Upper lobe of left lung (tissue), 4 donors: ENCODE measurements around the gene USP15.

Source experiments
- CTCF ChIP-seq, 6 experiments: fragments of 450-650 bp in 4 of 6; fragments of 200-600 bp in 2 of 6; sonication (generic) in 2 of 6; IDR thresholded peaks; one replicate each; pipeline ENCODE4 v1.5.1; 2016 to 2019; ENCODE audit warnings: antibody characterized with exemption in 6 of 6
- EP300 ChIP-seq, 4 donors: sonication (generic); formaldehyde crosslinking; IDR thresholded peaks; one replicate each; pipeline ENCODE4 v1.5.1; 2017; ENCODE audit warnings: antibody characterized with exemption in 4 of 4, control low read depth in 2 of 4
- POLR2A ChIP-seq, 4 donors: fragments of 450-650 bp; IDR thresholded peaks; one replicate each; pipeline ENCODE4 v1.5.1; 2016 to 2017; ENCODE audit warnings: antibody characterized with exemption in 4 of 4, mild to moderate bottlenecking in 2 of 4
- POLR2AphosphoS5 ChIP-seq, 2 donors: sonication (generic); formaldehyde crosslinking; IDR thresholded peaks; one replicate each; pipeline ENCODE4 v1.5.1; 2017; ENCODE audit warnings: antibody characterized with exemption in 2 of 2

- no peak for TF ChIP-seq EP300 (IDR thresholded peaks at IDR 0.05)
- no peak for TF ChIP-seq CTCF (IDR thresholded peaks at IDR 0.05)
- TF ChIP-seq POLR2A (IDR thresholded peaks at IDR 0.05), result no peak
- TF ChIP-seq POLR2AphosphoS5 (IDR thresholded peaks at IDR 0.05), result no peak
These were observed 3.8 kb downstream of the USP15 start for GRCh38 chr12:62263966-62264365.
